Measurements from ENCODE around the gene BORCS6. TPM values are rescaled to one million over a fixed set of nuclear protein-coding genes. Genes with fewer than 3 reads are reported as not detected.
"Not testable (repeated sequence)": the region's sequence is repeated elsewhere in the genome, so short reads cannot be mapped to it uniquely, and the experiment has no call there.

BORCS6 gene
- total RNA-seq, 2 donors from 2014 or later, result 4.7 to 7.0 TPM

GRCh38 chr17:8188263-8188839 lies 1.6 kb downstream of the BORCS6 start:
- no peaks in the 10 kb centered on the region for H3K9me3 Mint-ChIP-seq
- no peaks in the 10 kb centered on the region for H3K27me3 Mint-ChIP-seq
- peaks cover 5% of the 10 kb centered on the region for H3K4me1 Mint-ChIP-seq
- H3K4me3 Mint-ChIP-seq, result no peak overlapping the region
- no peak for ATAC-seq (replicated peaks)
- no peak overlapping the region for H3K27ac Mint-ChIP-seq
- H3K36me3 Mint-ChIP-seq (ENCODE audit: low read depth), result no peaks in the 10 kb centered on the region

- no peaks in the 10 kb centered on the region for H3K9me3 Mint-ChIP-seq
- H3K27me3 Mint-ChIP-seq, result no peaks in the 10 kb centered on the region
- H3K4me3 Mint-ChIP-seq, result no peak overlapping the region
- no peaks in the 10 kb centered on the region for H3K36me3 Mint-ChIP-seq (ENCODE audit: low read depth)
- peaks cover 5% of the 10 kb centered on the region for H3K4me1 Mint-ChIP-seq
- no peak overlapping the region for H3K27ac Mint-ChIP-seq
- peak; percentile 42 for ATAC-seq (replicated peaks)
Observed at GRCh38 chr17:8187517-8188262, 2.3 kb downstream of the BORCS6 start.

DNA sequence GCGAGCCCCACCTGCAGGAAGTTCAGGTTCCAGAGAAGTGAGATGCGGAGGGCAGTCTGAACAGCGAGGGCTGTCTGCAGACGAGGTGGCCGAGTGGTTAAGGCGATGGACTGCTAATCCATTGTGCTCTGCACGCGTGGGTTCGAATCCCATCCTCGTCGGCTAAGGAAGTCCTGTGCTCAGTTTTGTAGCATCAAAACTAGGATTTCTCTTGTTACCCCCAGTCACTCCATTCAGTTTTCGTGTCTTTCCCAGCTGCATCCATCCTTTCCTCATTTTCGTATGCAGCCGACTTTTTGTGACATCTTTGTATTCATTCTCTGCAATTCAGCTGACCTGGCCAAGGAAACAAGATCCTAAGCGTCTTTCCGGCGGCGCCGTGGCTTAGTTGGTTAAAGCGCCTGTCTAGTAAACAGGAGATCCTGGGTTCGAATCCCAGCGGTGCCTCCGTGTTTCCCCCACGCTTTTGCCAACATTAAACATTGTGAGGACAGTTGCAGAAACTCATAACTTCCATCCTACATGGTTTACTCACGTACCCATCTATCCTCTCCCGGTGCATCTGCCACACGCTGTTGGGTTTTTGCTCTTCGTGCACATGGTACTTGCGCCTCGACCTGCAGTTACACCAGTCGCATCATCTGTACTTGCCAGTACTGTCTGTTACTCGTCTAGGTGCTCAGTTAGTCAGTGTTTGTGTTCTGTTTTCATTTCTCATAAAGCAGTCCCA lies 3.0 kb downstream of the BORCS6 start:
- Mint-ChIP-seq H3K27me3 (no peaks in the 10 kb centered on the region), H3K36me3 (ENCODE audit: low read depth) (no peaks in the 10 kb centered on the region), H3K4me3 (no peak overlapping the region), H3K4me1 (peaks cover 5% of the 10 kb centered on the region), H3K27ac (no peak overlapping the region), H3K9me3 (no peaks in the 10 kb centered on the region)
- peak; percentile 58 for ATAC-seq (replicated peaks)

DNA sequence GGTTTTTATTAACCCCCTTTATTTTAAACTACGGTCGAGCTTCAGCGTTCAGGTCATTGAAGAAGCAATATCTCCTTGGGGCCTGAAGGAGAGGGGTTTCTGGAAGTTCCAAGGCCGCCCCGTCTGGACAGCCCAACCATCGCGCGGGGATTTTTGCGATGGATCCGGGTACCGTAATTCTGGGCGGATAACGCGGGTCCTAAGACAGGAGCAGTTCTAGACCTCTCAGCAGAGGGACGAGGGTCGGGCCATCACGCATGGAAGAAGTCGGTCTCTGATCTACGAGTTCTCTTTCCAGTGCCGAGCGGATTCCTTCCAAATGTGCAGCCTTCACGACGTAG lies 3.6 kb downstream of the BORCS6 start:
- Mint-ChIP-seq H3K4me3 (no peak overlapping the region), H3K9me3 (no peaks in the 10 kb centered on the region), H3K27ac (no peak overlapping the region), H3K36me3 (ENCODE audit: low read depth) (no peaks in the 10 kb centered on the region), H3K27me3 (no peaks in the 10 kb centered on the region), H3K4me1 (peaks cover 5% of the 10 kb centered on the region)
- ATAC-seq (replicated peaks), result no peak

DNA sequence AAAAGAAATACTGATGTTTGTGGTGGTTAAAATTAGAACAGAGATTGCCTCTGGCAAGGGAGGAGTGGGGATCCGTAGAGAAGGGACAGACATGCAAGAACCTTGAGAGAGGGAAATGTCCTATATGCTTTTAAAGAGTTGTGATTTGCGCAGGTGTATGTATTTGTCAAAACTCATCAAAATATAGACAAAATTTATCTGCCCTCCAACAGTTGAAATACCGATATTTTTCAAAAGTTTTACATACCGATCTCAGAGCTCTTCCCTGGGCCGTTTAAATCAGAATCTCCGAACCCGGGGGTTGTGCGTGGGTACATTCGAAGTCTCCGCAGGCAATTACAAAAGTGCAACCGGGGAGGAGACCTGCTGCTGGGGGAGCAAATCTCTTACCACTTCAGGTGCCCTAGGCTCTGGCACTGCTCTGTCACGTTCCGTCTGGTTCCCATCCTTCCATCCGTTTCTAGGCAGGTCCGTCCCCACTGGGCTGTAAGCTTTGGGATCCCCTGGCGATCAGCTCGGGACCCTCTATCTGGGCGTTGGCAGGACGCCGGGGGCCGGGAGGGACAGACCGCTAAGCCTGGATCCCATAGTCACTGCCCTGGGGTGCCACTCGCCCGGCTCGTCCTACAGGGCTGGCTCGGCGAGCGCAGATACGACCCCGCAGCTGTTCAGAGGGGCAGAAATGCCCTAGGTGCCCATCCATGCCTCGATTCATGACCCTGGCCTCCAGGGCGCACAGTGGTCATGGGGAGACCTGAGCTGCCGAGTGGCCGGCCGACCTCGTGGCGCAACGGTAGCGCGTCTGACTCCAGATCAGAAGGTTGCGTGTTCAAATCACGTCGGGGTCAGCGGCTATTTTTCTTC lies 4.2 kb downstream of the BORCS6 start:
- Mint-ChIP-seq H3K27ac (no peak overlapping the region), H3K4me3 (no peak overlapping the region), H3K27me3 (no peaks in the 10 kb centered on the region), H3K36me3 (ENCODE audit: low read depth) (no peaks in the 10 kb centered on the region), H3K4me1 (peaks cover 2% of the 10 kb centered on the region), H3K9me3 (no peaks in the 10 kb centered on the region)
- ATAC-seq (replicated peaks), result peak; percentile 21

GRCh38 chr17:8176998-8177731 lies 12.8 kb downstream of the BORCS6 start:
- peak overlapping the region; percentile 98 for H3K27ac Mint-ChIP-seq
- H3K9me3 Mint-ChIP-seq, result no peaks in the 10 kb centered on the region
- no peak for ATAC-seq (replicated peaks)
- peaks cover 27% of the 10 kb centered on the region for H3K4me1 Mint-ChIP-seq
- peak overlapping the region; percentile 99 for H3K4me3 Mint-ChIP-seq
- H3K36me3 Mint-ChIP-seq (ENCODE audit: low read depth), result peaks cover 19% of the 10 kb centered on the region
- H3K27me3 Mint-ChIP-seq, result no peaks in the 10 kb centered on the region

DNA sequence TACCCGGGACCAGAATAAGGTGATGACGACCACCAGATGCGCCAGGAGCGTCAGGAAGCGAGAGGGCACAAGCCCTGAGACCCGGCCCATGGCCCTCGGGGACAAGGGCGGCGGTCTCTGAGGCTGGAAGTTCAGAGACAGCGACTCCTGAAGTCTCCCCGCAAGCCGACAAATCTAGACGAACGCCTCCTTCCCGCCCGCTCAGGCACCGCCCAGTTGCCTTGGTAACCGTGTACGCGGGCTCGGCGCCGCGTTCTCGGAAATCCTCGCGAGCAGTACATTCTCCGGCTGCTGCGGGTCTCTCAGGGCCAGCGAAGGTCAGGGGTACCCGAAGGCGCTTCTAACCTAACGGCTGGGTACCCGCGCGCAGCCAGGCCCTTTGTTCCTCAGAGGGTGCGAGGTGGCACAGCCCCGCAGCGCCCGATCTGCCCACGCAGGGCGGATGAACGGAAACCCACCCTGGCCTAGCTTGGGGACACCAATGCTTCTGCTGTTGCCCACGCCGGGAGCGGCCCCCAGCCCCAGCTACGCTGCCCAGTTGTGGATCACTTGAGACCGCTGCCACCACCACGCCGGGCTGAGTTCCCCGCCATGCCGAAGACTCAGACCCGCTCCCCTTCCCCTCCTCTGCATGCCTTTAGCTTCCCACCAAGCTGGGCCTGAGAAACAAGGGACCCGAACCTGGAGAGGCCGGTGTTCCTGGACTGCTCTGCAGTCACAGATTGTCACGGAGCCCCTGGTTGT lies 13.6 kb downstream of the BORCS6 start, which contains the start of gene TMEM107:
Gene TMEM107, minus strand, starts transcription at position 184 of the 744 bp plus-strand sequence. Its CDS starts 94 bp downstream, at position 90.
- Mint-ChIP-seq H3K27ac (peak within 1 kb of the TSS; percentile 98), H3K4me1 (peaks cover 27% of the 10 kb centered on the region), H3K9me3 (no peaks in the 10 kb centered on the region), H3K27me3 (no peaks in the 10 kb centered on the region), H3K36me3 (ENCODE audit: low read depth) (peaks cover 19% of the 10 kb centered on the region), H3K4me3 (peak within 1 kb of the TSS; percentile 99)
- peak; percentile 74 for ATAC-seq (replicated peaks)

DNA sequence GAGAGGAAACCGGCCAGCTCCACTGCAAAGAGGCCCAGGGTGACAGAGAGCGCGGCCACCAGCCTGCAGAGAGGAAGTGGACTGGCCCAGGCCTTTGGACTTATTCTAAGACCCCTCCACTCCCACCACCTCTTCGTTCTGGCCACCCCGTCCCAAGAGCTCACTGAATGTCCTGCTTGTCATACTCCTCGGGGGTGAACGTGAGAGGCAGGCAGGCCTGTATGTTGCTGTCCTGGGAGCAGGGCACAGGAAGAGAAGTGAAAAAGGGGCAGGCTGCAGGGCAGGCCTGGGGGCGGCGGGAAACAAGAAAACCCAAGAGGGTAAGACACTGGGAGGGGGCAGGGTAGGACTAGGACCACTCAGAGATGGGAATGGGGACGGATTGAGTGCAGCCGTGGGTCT lies 14.2 kb downstream of the BORCS6 start:
- H3K9me3 Mint-ChIP-seq, result no peaks in the 10 kb centered on the region
- H3K4me3 Mint-ChIP-seq, result peak overlapping the region; percentile 99
- H3K36me3 Mint-ChIP-seq (ENCODE audit: low read depth), result peaks cover 19% of the 10 kb centered on the region
- H3K4me1 Mint-ChIP-seq, result peaks cover 27% of the 10 kb centered on the region
- ATAC-seq (replicated peaks), result peak; percentile 12
- peak overlapping the region; percentile 98 for H3K27ac Mint-ChIP-seq
- H3K27me3 Mint-ChIP-seq, result no peaks in the 10 kb centered on the region

DNA sequence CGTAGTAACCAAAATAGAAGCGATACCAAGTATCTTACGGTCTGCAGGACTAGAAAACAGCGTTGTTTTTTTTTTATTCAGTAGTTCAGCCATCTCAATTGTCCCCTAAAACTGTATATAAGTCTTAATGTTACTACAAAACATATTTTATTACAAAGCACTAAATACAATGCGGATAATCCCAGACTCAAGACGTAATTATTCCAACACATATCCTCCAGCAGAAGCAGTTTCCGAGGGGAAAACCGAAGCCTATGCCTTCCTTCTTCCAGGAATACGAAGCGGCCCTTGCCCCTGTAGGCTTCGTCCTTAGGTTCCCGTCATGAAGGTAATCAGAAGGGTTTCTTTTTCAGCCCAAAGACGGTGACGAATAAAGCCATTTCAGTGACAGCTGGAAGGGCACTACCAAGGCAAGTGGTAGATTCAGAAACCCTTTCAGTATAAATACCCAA lies 16.1 kb downstream of the BORCS6 start:
- no peak for ATAC-seq (replicated peaks)
- Mint-ChIP-seq H3K27ac (peak overlapping the region; percentile 99), H3K27me3 (no peaks in the 10 kb centered on the region), H3K9me3 (no peaks in the 10 kb centered on the region), H3K4me3 (peak overlapping the region; percentile 99), H3K36me3 (ENCODE audit: low read depth) (peaks cover 19% of the 10 kb centered on the region), H3K4me1 (peaks cover 27% of the 10 kb centered on the region)

- H3K9me3 Mint-ChIP-seq, result no peaks in the 10 kb centered on the region
- no peaks in the 10 kb centered on the region for H3K27me3 Mint-ChIP-seq
- H3K27ac Mint-ChIP-seq, result peak overlapping the region; percentile 99
- peaks cover 19% of the 10 kb centered on the region for H3K36me3 Mint-ChIP-seq (ENCODE audit: low read depth)
- peaks cover 27% of the 10 kb centered on the region for H3K4me1 Mint-ChIP-seq
- peak overlapping the region; percentile 99 for H3K4me3 Mint-ChIP-seq
- ATAC-seq (replicated peaks), result peak; percentile 81
Observed at GRCh38 chr17:8173056-8173870, 16.7 kb downstream of the BORCS6 start.

DNA sequence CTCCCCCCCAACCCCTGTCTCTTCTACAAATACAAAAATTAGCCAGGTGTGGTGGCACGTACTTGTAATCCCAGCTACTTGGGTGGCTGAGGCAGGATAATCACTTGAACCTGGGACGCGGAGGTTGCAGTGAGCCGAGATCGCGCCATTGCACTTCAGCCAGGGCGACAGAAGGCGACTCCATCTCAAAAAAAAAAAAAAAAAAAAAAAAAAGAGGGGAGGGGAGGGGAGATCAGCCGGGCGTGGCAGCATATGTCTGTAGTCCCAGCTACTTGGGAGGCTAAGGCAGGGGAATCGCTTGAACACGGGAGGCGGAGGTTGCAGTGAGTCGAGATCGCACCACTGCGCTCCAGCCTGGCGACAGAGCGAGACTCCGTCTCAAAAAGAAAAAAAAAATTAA lies 19.8 kb downstream of the BORCS6 start:
- not testable (repeated sequence) for H3K9me3 Mint-ChIP-seq; H3K27me3 Mint-ChIP-seq; ATAC-seq (replicated peaks); H3K4me3 Mint-ChIP-seq; H3K27ac Mint-ChIP-seq
- H3K36me3 Mint-ChIP-seq (ENCODE audit: low read depth), result peaks cover 15% of the 10 kb centered on the region
- peaks cover 19% of the 10 kb centered on the region for H3K4me1 Mint-ChIP-seq

DNA sequence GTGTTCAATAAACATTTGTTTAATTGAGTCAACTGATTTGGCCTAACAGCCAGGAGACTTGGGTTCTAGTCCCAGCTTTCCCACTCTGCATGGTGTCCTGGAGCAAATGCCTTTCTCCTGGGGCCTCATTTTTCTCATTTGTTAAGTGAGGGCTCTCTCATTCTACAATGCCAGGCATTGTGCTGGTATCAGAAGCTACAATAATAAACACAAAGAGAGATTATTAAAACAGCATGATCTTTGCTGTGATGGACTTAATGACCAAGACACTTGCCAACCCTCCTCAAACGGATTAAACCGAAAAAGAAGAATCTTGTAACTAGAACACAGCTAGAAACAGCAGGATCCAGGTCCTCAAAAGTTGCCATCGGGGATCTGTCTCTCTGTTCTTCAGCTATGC lies 22.5 kb downstream of the BORCS6 start:
- ATAC-seq (replicated peaks), result no peak
- H3K27ac Mint-ChIP-seq, result no peak overlapping the region
- H3K4me3 Mint-ChIP-seq, result no peak overlapping the region
- H3K9me3 Mint-ChIP-seq, result no peaks in the 10 kb centered on the region
- H3K27me3 Mint-ChIP-seq, result no peaks in the 10 kb centered on the region
- peaks cover 6% of the 10 kb centered on the region for H3K36me3 Mint-ChIP-seq (ENCODE audit: low read depth)
- H3K4me1 Mint-ChIP-seq, result peaks cover 7% of the 10 kb centered on the region
